ENCODE results near the gene SERPINE1. TPM values are rescaled to one million over a fixed set of nuclear protein-coding genes. Genes with fewer than 3 reads are reported as not detected.

SERPINE1 gene
- total and polyA plus RNA-seq, 2 donors (not counting 1 experiment from before 2014, with no cell fraction given): 167 to 1,153 TPM

DNA sequence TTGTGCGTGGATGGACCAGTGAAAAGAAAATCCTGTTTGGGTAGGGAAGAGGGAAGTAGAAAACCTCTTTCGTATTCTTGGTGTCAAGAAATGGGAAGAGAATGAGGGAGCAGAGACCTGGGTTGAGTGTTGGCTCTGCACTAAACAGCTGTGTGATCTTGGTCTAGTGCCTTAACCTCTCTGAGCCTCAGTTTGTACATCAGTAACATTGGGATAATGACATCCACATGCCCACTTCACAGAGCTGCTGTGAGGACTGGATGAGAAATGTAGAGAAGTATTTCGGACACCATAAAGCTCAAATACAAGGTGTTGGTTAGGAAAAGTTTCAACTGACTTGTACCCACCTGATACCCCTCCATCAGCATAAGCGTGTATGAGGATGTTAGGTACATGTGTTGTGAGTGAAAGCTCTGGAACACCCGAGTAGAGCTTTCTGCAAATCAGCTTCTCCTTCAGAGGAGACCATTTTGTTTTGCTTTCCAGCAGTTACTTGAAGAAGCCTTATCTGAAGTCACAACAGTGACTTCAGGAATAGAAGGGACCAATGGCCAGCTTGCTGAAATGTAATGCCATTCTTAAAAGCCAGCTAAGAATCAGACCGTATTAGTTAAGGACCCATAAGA is 30.5 kb upstream of the SERPINE1 start:
- Histone ChIP-seq H3K4me1 (ENCODE audit: control insufficient read depth, extremely low read depth, insufficient read depth, low read length) (peaks cover 22% of the 10 kb centered on the region), H3K79me2 (ENCODE audit: control insufficient read depth, insufficient read depth, low read length) (peaks cover 6% of the 10 kb centered on the region), H3K27me3 (ENCODE audit: control insufficient read depth, insufficient read depth, low read length) (no peaks in the 10 kb centered on the region), H3K36me3 (ENCODE audit: control insufficient read depth, insufficient read depth, low read length) (no peaks in the 10 kb centered on the region), H3K4me3 (replicated peaks in 1 of 4; ENCODE audit: control extremely low read depth in 1 of 4, insufficient read depth in 1 of 4, low read depth in 3 of 4, low read length in 4 of 4) (no peak overlapping the region), H3K27ac (ENCODE audit: insufficient read depth, low read length) (no peak overlapping the region), H3K9me3 (ENCODE audit: control insufficient read depth, insufficient read depth, low read depth, low read length) (no peaks in the 10 kb centered on the region), H2AFZ (ENCODE audit: low read length) (no peak overlapping the region), H4K20me1 (ENCODE audit: control insufficient read depth, extremely low read depth, insufficient read depth, low read length) (no peaks in the 10 kb centered on the region), H3K4me2 (ENCODE audit: extremely low read depth, insufficient read depth, low read length) (no peak overlapping the region), H3K9ac (ENCODE audit: insufficient read depth, low read length) (no peak overlapping the region)
- TF ChIP-seq, protein P1, sequence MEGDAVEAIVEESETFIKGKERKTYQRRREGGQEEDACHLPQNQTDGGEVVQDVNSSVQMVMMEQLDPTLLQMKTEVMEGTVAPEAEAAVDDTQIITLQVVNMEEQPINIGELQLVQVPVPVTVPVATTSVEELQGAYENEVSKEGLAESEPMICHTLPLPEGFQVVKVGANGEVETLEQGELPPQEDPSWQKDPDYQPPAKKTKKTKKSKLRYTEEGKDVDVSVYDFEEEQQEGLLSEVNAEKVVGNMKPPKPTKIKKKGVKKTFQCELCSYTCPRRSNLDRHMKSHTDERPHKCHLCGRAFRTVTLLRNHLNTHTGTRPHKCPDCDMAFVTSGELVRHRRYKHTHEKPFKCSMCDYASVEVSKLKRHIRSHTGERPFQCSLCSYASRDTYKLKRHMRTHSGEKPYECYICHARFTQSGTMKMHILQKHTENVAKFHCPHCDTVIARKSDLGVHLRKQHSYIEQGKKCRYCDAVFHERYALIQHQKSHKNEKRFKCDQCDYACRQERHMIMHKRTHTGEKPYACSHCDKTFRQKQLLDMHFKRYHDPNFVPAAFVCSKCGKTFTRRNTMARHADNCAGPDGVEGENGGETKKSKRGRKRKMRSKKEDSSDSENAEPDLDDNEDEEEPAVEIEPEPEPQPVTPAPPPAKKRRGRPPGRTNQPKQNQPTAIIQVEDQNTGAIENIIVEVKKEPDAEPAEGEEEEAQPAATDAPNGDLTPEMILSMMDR (conservative IDR thresholded peaks at IDR 0.05 in 1 of 2, IDR thresholded peaks at IDR 0.05 in 1 of 2; ENCODE audit: low read depth in 1 of 2, low read length in 2 of 2): no peak
- no peak for TF ChIP-seq EZH2 (IDR thresholded peaks at IDR 0.05; ENCODE audit: low read length, missing control alignments)
- no peak for DNase-seq (ENCODE audit: low read depth in 2 of 2)

DNA sequence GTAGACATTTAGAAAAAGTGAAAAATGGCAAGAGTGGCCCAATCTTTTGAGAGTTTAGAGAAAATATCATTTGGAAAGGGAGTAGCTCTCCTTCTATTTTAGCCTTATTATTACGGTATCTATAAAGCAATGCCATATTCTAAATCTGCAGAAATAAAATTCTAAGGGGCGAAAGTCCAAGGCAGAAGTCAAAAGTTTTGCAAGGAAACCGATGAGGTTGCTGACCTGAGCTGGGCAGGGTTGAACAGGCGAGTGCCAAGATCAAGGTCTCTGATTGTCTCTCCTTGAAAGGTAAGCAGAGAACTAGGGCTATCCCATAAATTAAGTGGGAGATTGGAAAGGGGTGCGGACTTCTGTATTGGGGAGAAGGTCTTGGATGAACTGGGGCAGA is 30.0 kb upstream of the SERPINE1 start:
- DNase-seq (ENCODE audit: low read depth in 2 of 2): no peak
- Histone ChIP-seq H3K36me3 (ENCODE audit: control insufficient read depth, insufficient read depth, low read length) (no peaks in the 10 kb centered on the region), H3K9ac (ENCODE audit: insufficient read depth, low read length) (no peak overlapping the region), H4K20me1 (ENCODE audit: control insufficient read depth, extremely low read depth, insufficient read depth, low read length) (no peaks in the 10 kb centered on the region), H2AFZ (ENCODE audit: low read length) (no peak overlapping the region), H3K4me2 (ENCODE audit: extremely low read depth, insufficient read depth, low read length) (no peak overlapping the region), H3K9me3 (ENCODE audit: control insufficient read depth, insufficient read depth, low read depth, low read length) (no peaks in the 10 kb centered on the region), H3K27ac (ENCODE audit: insufficient read depth, low read length) (no peak overlapping the region), H3K79me2 (ENCODE audit: control insufficient read depth, insufficient read depth, low read length) (peaks cover 6% of the 10 kb centered on the region), H3K4me3 (replicated peaks in 1 of 4; ENCODE audit: control extremely low read depth in 1 of 4, insufficient read depth in 1 of 4, low read depth in 3 of 4, low read length in 4 of 4) (no peak overlapping the region), H3K27me3 (ENCODE audit: control insufficient read depth, insufficient read depth, low read length) (no peaks in the 10 kb centered on the region), H3K4me1 (ENCODE audit: control insufficient read depth, extremely low read depth, insufficient read depth, low read length) (peaks cover 22% of the 10 kb centered on the region)
- TF ChIP-seq EZH2 (IDR thresholded peaks at IDR 0.05; ENCODE audit: low read length, missing control alignments): no peak
- TF ChIP-seq, protein P1 (conservative IDR thresholded peaks at IDR 0.05 in 1 of 2, IDR thresholded peaks at IDR 0.05 in 1 of 2; ENCODE audit: low read depth in 1 of 2, low read length in 2 of 2): no peak

DNA sequence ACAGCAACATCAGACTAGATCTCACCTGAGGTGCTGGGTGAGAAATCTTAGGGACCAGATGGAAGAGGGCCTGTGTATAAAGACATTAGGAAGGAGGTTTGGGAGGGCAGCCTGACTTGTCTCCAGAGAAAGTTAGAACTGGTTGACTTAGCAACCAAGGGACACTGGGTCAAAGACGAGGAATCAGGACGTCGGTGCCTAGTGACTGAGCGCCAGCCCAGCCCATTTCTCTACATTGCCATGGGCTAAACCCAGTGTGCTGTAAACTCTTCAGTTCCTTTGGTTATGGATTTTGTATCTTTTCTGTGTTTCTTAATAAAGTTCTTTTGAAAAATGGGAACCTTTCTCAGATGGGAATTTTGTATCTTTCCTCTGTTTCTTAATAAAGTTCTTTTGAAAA is 29.3 kb upstream of the SERPINE1 start:
- H3K27ac ChIP-seq (ENCODE audit: insufficient read depth, low read length): no peak overlapping the region
- DNase-seq (ENCODE audit: low read depth in 2 of 2): no peak
- H3K4me1 ChIP-seq (ENCODE audit: control insufficient read depth, extremely low read depth, insufficient read depth, low read length): peaks cover 24% of the 10 kb centered on the region

More for the DNA sequence above, 29.3 kb upstream of the SERPINE1 start:
- Histone ChIP-seq H3K27me3 (ENCODE audit: control insufficient read depth, insufficient read depth, low read length) (no peaks in the 10 kb centered on the region), H3K4me2 (ENCODE audit: extremely low read depth, insufficient read depth, low read length) (no peak overlapping the region), H3K36me3 (ENCODE audit: control insufficient read depth, insufficient read depth, low read length) (no peaks in the 10 kb centered on the region), H3K79me2 (ENCODE audit: control insufficient read depth, insufficient read depth, low read length) (peaks cover 6% of the 10 kb centered on the region), H3K9ac (ENCODE audit: insufficient read depth, low read length) (no peak overlapping the region), H4K20me1 (ENCODE audit: control insufficient read depth, extremely low read depth, insufficient read depth, low read length) (no peaks in the 10 kb centered on the region), H3K4me3 (replicated peaks in 1 of 4; ENCODE audit: control extremely low read depth in 1 of 4, insufficient read depth in 1 of 4, low read depth in 3 of 4, low read length in 4 of 4) (no peak overlapping the region), H3K9me3 (ENCODE audit: control insufficient read depth, insufficient read depth, low read depth, low read length) (no peaks in the 10 kb centered on the region), H2AFZ (ENCODE audit: low read length) (no peak overlapping the region)
- TF ChIP-seq EZH2 (IDR thresholded peaks at IDR 0.05; ENCODE audit: low read length, missing control alignments): no peak
- TF ChIP-seq, protein P1 (conservative IDR thresholded peaks at IDR 0.05 in 1 of 2, IDR thresholded peaks at IDR 0.05 in 1 of 2; ENCODE audit: low read depth in 1 of 2, low read length in 2 of 2): no peak
